ENCODE data around the gene JSRP1. TPM values are rescaled to one million over a fixed set of nuclear protein-coding genes. Genes with fewer than 3 reads are reported as not detected.

Gene JSRP1
- total RNA-seq, 1 donor from 2014 or later: not detected

- ATAC-seq (peak; percentile 59), DNase-seq (ENCODE audit: low spot score) (peak; percentile 94)
- intact Hi-C loops (cut with DNase I): loop anchor here (2.0 to 10.0 kb wide), 3 partner anchors 34 to 114 kb away; partner anchors contain the start of genes PLEKHJ1 and SF3A2
Measured at GRCh38 chr19:2270423-2271233, 14.4 kb upstream of the JSRP1 start.

GRCh38 chr19:2270157-2270422, 13.9 kb upstream of the JSRP1 start:
- intact Hi-C loops (cut with DNase I): loop anchor here (2.0 to 10.0 kb wide), 3 partner anchors 33 to 115 kb away; partner anchors contain the start of genes PLEKHJ1 and SF3A2
- ATAC-seq: peak; percentile 5
- DNase-seq (ENCODE audit: low spot score): peak; percentile 84

DNA sequence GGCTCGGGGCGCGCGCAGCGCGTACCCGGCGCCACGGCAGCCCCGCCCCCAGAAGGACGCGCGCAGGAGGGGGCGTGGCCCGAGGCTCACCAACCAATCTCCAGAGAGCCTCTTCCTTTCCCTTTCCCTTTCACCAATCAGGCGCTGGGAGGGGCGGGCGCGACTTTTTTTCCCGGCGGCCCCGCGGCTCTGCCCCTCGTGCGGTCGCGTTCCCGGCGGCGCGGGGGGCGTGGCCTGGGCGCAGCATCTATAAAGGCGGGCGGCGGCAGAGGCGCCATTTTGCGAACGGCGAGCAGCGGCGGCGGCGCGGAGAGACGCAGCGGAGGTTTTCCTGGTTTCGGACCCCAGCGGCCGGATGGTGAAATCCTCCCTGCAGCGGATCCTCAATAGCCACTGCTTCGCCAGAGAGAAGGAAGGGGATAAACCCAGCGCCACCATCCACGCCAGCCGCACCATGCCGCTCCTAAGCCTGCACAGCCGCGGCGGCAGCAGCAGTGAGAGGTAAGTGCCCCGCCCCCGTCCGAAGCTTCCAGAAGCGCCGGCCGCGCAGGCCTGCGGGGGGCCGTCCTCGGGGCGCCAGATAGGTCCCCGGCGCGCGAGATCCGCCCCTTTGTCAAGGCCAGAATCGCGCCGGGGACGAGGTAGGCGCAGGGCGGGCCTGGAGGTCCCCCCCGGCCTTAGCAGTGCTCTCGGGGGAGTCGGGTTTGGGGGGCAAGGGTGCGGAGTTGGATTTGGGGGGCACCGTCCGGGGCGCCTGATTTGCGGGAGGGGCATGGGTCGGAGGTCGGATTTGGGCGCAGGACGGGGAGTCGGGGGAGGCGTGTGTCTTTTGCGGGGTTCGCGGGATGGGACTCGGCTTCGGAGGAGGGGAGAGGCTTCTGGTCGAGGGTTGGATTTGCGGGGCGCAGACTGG, 13.3 kb upstream of the JSRP1 start:
- DNase-seq (ENCODE audit: low spot score) (peak; percentile 99), ATAC-seq (peak; percentile 92)
- intact Hi-C loops (cut with DNase I): loop anchor here (2.0 to 10.0 kb wide), 3 partner anchors 33 to 115 kb away; partner anchors contain the start of genes PLEKHJ1 and SF3A2

DNA sequence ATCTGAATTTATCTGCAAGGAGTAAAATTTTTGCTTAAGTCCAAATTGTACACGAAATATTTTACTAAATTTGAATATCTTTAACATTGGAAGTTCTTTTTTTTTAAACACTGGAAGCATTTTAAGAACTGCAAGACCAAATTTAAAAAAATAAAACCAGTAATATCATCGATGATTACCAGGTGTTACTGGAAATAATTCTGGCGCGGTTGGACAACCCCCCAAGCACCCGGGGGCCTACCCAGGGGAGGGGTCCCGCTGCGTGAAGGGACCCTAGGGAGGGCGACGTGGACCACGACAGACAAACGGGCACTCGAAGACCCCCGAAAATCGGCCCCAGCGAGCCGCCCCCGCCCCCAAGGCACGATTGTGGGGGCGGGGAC, 12.6 kb upstream of the JSRP1 start:
- ATAC-seq (no peak), DNase-seq (ENCODE audit: low spot score) (no peak)
- intact Hi-C loops (cut with DNase I): no loop called here

DNA sequence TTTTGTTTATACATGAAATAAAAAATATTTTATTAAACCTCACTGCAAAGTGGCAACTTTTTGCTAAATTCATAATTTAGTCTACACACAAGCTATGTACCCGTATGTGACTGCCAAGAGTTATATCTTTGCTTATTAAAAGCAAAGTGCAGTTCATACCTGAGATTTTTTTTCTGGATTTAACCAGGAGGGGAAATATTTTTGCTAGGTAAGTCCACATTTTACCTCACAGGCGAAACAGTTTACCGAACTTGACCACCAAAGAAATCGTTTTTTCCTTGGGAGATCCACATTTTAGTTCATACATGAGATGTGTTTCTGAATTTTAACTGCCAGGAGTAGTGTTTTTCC, 12.2 kb upstream of the JSRP1 start:
- intact Hi-C loops (cut with DNase I): no loop called here
- DNase-seq (ENCODE audit: low spot score) (no peak), ATAC-seq (no peak)

GRCh38 chr19:2266183-2266993, 10.2 kb upstream of the JSRP1 start:
- intact Hi-C loops (cut with DNase I): no loop called here
- DNase-seq (ENCODE audit: low spot score): peak; percentile 92
- ATAC-seq: peak; percentile 40

DNA sequence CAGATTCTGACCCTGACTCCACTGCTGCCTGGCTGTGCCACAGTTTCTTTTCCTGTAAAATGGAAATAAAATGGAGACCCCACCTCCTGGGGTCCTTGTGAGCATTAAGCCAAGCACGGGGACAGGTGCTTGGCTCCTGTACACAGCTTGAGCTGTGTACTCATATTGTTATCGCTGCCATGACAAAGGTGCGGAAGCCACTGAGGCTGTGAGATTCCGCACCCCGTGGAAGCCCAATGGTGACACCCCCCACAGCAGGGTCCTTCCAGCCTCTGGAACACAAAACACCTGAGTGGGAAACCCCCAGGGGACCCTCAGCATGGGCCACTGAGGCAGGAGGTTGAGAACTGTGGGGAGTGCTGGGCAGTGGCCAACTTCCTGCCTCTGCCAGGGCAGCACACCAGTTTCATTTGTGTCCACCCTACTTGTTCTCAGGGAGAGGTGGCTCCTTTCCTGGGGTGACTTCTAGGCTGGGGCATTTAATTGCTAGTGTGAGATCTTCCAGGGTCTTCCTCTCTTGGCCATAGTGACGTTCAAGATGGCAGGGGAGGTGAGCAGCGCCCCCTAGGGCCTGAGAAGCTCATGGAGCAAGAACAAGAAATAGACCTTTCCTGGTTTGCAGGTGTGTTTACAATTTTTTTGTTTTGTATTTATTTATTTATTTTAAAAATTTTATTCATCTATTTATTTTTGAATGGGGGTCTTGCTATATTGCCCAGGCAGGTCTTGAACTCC, 5.4 kb upstream of the JSRP1 start:
- DNase-seq (ENCODE audit: low spot score) (no peak), ATAC-seq (no peak)
- intact Hi-C loops (cut with DNase I): no loop called here

GRCh38 chr19:2260341-2260805, 4.2 kb upstream of the JSRP1 start:
- intact Hi-C loops (cut with DNase I): no loop called here
- ATAC-seq (no peak), DNase-seq (ENCODE audit: low spot score) (no peak)

- intact Hi-C loops (cut with DNase I): no loop called here
Measured at GRCh38 chr19:2259336-2259735, 3.1 kb upstream of the JSRP1 start.

DNA sequence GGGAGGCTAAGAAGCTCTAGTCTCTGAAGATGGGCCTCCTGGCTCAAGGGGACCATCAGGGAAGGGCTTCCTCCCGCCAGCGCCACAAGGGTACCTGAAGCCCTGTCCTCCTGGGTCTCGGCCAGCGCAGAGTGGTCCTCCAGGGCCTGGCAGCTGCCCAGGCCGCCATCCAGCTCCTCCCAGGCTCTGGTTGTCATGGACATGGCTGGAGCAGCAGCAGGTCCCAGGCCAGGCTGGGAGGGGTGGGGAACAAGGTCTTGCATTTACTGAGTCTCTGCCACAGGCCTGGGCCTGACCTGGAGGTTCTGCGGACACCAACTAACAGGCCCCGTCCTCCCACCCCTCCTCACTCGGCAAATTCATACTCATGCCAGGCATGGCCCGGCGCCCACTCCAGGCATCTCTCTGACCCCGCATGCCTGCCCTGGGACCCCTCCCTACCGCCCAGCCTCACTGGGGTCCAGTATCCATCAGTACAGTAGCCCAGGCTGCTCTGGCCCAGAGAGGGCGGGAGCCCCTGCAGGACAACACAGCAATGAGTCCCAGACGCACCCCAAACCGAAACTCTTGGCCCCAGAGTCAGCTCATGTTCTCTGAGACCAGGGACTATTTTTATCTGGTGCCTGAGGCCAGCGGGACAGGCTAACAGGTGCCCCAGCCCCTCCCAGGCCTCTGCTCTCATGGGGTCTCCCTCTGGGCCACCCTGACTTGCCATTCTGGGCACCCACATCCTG, 938 bp downstream of the JSRP1 start:
- ATAC-seq: no peak
- intact Hi-C loops (cut with DNase I): no loop called here
- DNase-seq (ENCODE audit: low spot score): no peak

More at GRCh38 chr19:2259336-2259735, 3.1 kb upstream of the JSRP1 start:
- no peak for ATAC-seq
- no peak for DNase-seq (ENCODE audit: low spot score)

DNA sequence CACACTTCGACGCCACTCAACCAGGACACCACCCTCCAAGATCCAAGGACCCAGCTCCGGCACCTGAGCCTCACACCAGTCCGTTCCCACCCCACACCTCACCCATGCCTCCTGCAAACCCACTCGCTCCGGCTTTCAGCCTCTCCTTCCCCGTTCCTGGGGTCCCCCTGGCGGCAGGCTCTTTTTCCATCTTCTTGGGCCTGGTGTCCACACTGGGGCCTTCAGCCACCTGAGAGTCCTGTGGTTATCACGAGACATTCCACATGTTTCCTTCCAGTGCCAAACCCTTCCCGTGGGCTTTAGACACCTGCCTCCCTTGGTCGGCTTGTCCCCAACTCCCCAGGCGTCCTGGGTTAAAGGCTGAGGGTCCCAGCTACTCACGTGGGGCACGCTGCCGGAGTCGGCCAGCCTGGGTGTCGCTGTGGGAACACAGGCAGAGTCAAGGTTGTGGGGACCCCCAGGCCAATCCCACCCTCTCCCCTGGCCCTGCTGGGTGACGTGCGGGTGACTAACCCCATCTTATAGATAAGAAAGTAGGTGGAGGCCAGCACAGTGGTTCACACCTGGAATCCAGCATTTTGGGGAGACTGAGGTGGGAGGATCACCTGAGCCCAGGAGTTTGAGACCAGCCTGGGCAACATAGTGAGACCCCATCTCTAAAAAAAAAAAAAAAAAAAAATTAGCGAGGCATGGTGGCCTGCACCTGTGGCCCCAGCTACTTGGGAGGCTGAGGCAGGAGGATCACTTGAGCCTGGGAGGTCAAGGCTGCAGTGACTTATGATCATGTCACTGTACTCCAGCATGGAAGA, 1.9 kb downstream of the JSRP1 start:
- intact Hi-C loops (cut with DNase I): no loop called here
- ATAC-seq: no peak
- no peak for DNase-seq (ENCODE audit: low spot score)

GRCh38 chr19:2253106-2254063, 2.8 kb downstream of the JSRP1 start:
- DNase-seq (ENCODE audit: low spot score): no peak
- intact Hi-C loops (cut with DNase I): no loop called here
- no peak for ATAC-seq

DNA sequence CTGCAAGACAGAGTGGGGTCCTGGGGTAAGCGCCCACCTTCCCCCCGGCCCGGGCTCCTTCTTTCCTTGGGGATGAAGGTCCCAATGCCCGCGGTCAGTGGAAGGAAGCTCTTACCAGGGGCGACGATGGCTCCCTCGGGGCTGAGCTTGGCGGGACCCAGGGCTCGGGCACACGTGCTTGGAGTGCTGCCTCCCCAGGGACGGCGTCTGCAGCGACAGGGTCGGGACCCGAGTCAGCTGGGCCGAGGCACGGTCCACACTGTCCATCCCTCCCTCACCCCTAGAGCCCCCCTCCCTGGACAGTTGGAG, 3.5 kb downstream of the JSRP1 start:
- ATAC-seq: no peak
- no peak for DNase-seq (ENCODE audit: low spot score)
- intact Hi-C loops (cut with DNase I): no loop called here

- intact Hi-C loops (cut with DNase I): no loop called here
Measured at GRCh38 chr19:2252055-2252796, 4.0 kb downstream of the JSRP1 start.

More at GRCh38 chr19:2252055-2252796, 4.0 kb downstream of the JSRP1 start:
- no peak for DNase-seq (ENCODE audit: low spot score)
- ATAC-seq: no peak
